HepG2 (cell line): Measurements from ENCODE around the gene TPX2. TPM values are rescaled to one million over a fixed set of nuclear protein-coding genes. Genes with fewer than 3 reads are reported as not detected.

Experiments
- HINFP ChIP-seq: sonication (generic); formaldehyde crosslinking; IDR thresholded peaks from 2 replicates; pipeline ENCODE4 v1.4.0; 2020; ENCODE audit warnings: low read depth, mild to moderate bottlenecking, missing genetic modification reagents
- RBAK ChIP-seq: sonication (generic); formaldehyde crosslinking; IDR thresholded peaks from 2 replicates; pipeline ENCODE4 v1.5.1; 2020; ENCODE audit warnings: mild to moderate bottlenecking, missing genetic modification reagents
- THAP8 ChIP-seq: sonication (generic); formaldehyde crosslinking; IDR thresholded peaks from 2 replicates; pipeline ENCODE4 v1.5.1; 2020; ENCODE audit warnings: missing genetic modification reagents, mild to moderate bottlenecking, borderline replicate concordance
- ZBED4 ChIP-seq: sonication (generic); formaldehyde crosslinking; IDR thresholded peaks from 2 replicates; pipeline ENCODE4 v1.4.0; 2020; ENCODE audit warnings: missing genetic modification reagents, borderline replicate concordance
- ZFP37 ChIP-seq: sonication (generic); formaldehyde crosslinking; IDR thresholded peaks from 2 replicates; pipeline ENCODE4 v1.4.0; 2020; ENCODE audit warnings: missing genetic modification reagents, borderline replicate concordance
- ZNF274 ChIP-seq: sonication (generic); formaldehyde crosslinking; IDR thresholded peaks from 2 replicates; pipeline ENCODE4 v1.5.1; 2020; ENCODE audit warnings: mild to moderate bottlenecking, missing genetic modification reagents
- ZNF501 ChIP-seq: sonication (generic); formaldehyde crosslinking; IDR thresholded peaks from 2 replicates; pipeline ENCODE4 v1.5.1; 2020; ENCODE audit warnings: mild to moderate bottlenecking, moderate library complexity, missing genetic modification reagents
- ZNF672 ChIP-seq: sonication (generic); formaldehyde crosslinking; IDR thresholded peaks from 2 replicates; pipeline ENCODE4 v1.8.1; 2022; ENCODE audit warnings: missing genetic modification reagents
- ZNF788 ChIP-seq: sonication (generic); formaldehyde crosslinking; IDR thresholded peaks from 2 replicates; pipeline ENCODE4 v1.5.0; 2020; ENCODE audit warnings: mild to moderate bottlenecking, missing genetic modification reagents, borderline replicate concordance
- ZNF850 ChIP-seq: sonication (generic); formaldehyde crosslinking; conservative IDR thresholded peaks from 2 replicates; pipeline ENCODE4 v1.9.0; 2021; ENCODE audit warnings: mild to moderate bottlenecking, missing genetic modification reagents
- ZSCAN12 ChIP-seq: sonication (generic); formaldehyde crosslinking; IDR thresholded peaks from 2 replicates; pipeline ENCODE4 v1.9.0; 2021; ENCODE audit warnings: mild to moderate bottlenecking, missing genetic modification reagents
- polyA plus RNA-seq, 8 experiments: library from polyadenylated mRNA; depleted of rRNA in 3 of 8; stranded (reverse) in 7 of 8; unstranded in 1 of 8; fragments of >200 nt; fragmentation: Illumina TruSeq in 4 of 8; extraction: Trizol in 4 of 8; gene quantifications; 2 replicates each; pipeline versions ENCODE4 v1.2.1 to v1.2.3, GENCODE V29; 2011 to 2016; ENCODE audit warnings: low read depth in 4 of 8, missing spikeins in 1 of 8, mixed read lengths in 1 of 8; ENCODE audit not compliant: insufficient read depth in 1 of 8
- total RNA-seq, 5 experiments: library from RNA; depleted of rRNA; stranded (reverse); fragments of >200 nt; fragmentation: Illumina TruSeq; extraction: Trizol; gene quantifications; 2 replicates each; pipeline ENCODE4 v1.2.3, GENCODE V29; 2016; ENCODE audit warnings: low read depth in 1 of 5
- TF ChIP-seq, protein P1 (sequence below): IDR thresholded peaks from 2 replicates; pipeline ENCODE4 v1.6.1; 2016; ENCODE audit warnings: missing compliant biosample characterization, missing genetic modification reagents, borderline replicate concordance
- TF ChIP-seq, protein P2 (sequence below): sonication (generic); formaldehyde crosslinking; IDR thresholded peaks from 2 replicates; pipeline ENCODE4 v1.4.0; 2020; ENCODE audit warnings: mild to moderate bottlenecking, missing genetic modification reagents, borderline replicate concordance

The TPX2 gene
- total and polyA plus RNA-seq, 2 of the 13 experiments (the other 11 are each of a cell fraction or from before 2014, with no cell fraction given): 34.3 to 124 TPM

GRCh38 chr20:31695849-31696804, 43.0 kb upstream of the TPX2 start (continued):
- TF ChIP-seq, protein P1, sequence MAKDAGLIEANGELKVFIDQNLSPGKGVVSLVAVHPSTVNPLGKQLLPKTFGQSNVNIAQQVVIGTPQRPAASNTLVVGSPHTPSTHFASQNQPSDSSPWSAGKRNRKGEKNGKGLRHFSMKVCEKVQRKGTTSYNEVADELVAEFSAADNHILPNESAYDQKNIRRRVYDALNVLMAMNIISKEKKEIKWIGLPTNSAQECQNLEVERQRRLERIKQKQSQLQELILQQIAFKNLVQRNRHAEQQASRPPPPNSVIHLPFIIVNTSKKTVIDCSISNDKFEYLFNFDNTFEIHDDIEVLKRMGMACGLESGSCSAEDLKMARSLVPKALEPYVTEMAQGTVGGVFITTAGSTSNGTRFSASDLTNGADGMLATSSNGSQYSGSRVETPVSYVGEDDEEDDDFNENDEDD: peak; percentile 86; the same call in 1 of the 2 replicates
- TF ChIP-seq RBAK (CRISPR knock-in tag): no peak
- TF ChIP-seq ZNF274: peak; percentile 68; the same call in 1 of the 2 replicates
- peak; percentile 78; the same call in 1 of the 2 replicates for TF ChIP-seq ZNF672 (CRISPR knock-in tag)
- TF ChIP-seq, protein P2, sequence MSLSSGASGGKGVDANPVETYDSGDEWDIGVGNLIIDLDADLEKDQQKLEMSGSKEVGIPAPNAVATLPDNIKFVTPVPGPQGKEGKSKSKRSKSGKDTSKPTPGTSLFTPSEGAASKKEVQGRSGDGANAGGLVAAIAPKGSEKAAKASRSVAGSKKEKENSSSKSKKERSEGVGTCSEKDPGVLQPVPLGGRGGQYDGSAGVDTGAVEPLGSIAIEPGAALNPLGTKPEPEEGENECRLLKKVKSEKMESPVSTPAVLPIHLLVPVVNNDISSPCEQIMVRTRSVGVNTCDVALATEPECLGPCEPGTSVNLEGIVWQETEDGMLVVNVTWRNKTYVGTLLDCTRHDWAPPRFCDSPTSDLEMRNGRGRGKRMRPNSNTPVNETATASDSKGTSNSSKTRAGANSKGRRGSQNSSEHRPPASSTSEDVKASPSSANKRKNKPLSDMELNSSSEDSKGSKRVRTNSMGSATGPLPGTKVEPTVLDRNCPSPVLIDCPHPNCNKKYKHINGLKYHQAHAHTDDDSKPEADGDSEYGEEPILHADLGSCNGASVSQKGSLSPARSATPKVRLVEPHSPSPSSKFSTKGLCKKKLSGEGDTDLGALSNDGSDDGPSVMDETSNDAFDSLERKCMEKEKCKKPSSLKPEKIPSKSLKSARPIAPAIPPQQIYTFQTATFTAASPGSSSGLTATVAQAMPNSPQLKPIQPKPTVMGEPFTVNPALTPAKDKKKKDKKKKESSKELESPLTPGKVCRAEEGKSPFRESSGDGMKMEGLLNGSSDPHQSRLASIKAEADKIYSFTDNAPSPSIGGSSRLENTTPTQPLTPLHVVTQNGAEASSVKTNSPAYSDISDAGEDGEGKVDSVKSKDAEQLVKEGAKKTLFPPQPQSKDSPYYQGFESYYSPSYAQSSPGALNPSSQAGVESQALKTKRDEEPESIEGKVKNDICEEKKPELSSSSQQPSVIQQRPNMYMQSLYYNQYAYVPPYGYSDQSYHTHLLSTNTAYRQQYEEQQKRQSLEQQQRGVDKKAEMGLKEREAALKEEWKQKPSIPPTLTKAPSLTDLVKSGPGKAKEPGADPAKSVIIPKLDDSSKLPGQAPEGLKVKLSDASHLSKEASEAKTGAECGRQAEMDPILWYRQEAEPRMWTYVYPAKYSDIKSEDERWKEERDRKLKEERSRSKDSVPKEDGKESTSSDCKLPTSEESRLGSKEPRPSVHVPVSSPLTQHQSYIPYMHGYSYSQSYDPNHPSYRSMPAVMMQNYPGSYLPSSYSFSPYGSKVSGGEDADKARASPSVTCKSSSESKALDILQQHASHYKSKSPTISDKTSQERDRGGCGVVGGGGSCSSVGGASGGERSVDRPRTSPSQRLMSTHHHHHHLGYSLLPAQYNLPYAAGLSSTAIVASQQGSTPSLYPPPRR (CRISPR knock-in tag): peak; percentile 99
- TF ChIP-seq ZNF501 (CRISPR knock-in tag): peak; percentile 96
- TF ChIP-seq THAP8 (CRISPR knock-in tag): no peak
- peak; percentile 57; the same call in 1 of the 2 replicates for TF ChIP-seq ZBED4 (CRISPR knock-in tag)
- peak; percentile 90 for TF ChIP-seq HINFP
- TF ChIP-seq ZNF788 (CRISPR knock-in tag): peak; percentile 99
- TF ChIP-seq ZSCAN12: no peak
- TF ChIP-seq ZFP37 (CRISPR knock-in tag): peak; percentile 89
- no peak; the same call in 1 of the 2 replicates for TF ChIP-seq ZNF850 (CRISPR knock-in tag)
